ENCODE results near the gene JUNB. TPM values are rescaled to one million over a fixed set of nuclear protein-coding genes. Genes with fewer than 3 reads are reported as not detected.
"Not testable (repeated sequence)": the region's sequence is repeated elsewhere in the genome, so short reads cannot be mapped to it uniquely, and the experiment has no call there.

Gene JUNB
- total RNA-seq, 1 donor from 2014 or later: 84.4 TPM

- DNase-seq (ENCODE audit: low read depth): no peak
Measured at GRCh38 chr19:12802267-12803106, 11.2 kb downstream of the JUNB start.

- no peak for DNase-seq (ENCODE audit: low read depth)
Measured at GRCh38 chr19:12804051-12804450, 12.8 kb downstream of the JUNB start.

GRCh38 chr19:12806242-12807081, 15.2 kb downstream of the JUNB start, which contains the start of gene RNASEH2A:
Gene RNASEH2A, plus strand, starts transcription at chr19:12806584. Its CDS starts 90 bp downstream, at chr19:12806674.
- DNase-seq (ENCODE audit: low read depth): peak; percentile 90

GRCh38 chr19:12815088-12815487, 23.8 kb downstream of the JUNB start:
- DNase-seq (ENCODE audit: low read depth): no peak

- not testable (repeated sequence) for DNase-seq (ENCODE audit: low read depth)
Measured at GRCh38 chr19:12817188-12817587, 25.9 kb downstream of the JUNB start.

GRCh38 chr19:12817810-12818209, 26.5 kb downstream of the JUNB start:
- DNase-seq (ENCODE audit: low read depth): not testable (repeated sequence)

- DNase-seq (ENCODE audit: low read depth): no peak
Measured at GRCh38 chr19:12821761-12822160, 30.5 kb downstream of the JUNB start.

GRCh38 chr19:12825254-12826131, 34.2 kb downstream of the JUNB start:
- no peak for DNase-seq (ENCODE audit: low read depth)

GRCh38 chr19:12828494-12828893, 37.2 kb downstream of the JUNB start:
- DNase-seq (ENCODE audit: low read depth): no peak

GRCh38 chr19:12833418-12833737, 42.1 kb downstream of the JUNB start:
- DNase-seq (ENCODE audit: low read depth): no peak

- no peak for DNase-seq (ENCODE audit: low read depth)
Measured at GRCh38 chr19:12833738-12834565, 42.7 kb downstream of the JUNB start.

- DNase-seq (ENCODE audit: low read depth): no peak
Measured at GRCh38 chr19:12834566-12834943, 43.3 kb downstream of the JUNB start, which contains the start of gene RTBDN. Gene RTBDN, minus strand, starts transcription at chr19:12834579. Its CDS starts 4,600 bp downstream, at chr19:12829979.

- DNase-seq (ENCODE audit: low read depth): no peak
Measured at GRCh38 chr19:12834976-12835757, 43.9 kb downstream of the JUNB start.

- no peak for DNase-seq (ENCODE audit: low read depth)
Measured at GRCh38 chr19:12836529-12836863, 45.2 kb downstream of the JUNB start.

GRCh38 chr19:12837225-12837624, 45.9 kb downstream of the JUNB start:
- no peak for DNase-seq (ENCODE audit: low read depth)

GRCh38 chr19:12838182-12838885, 47.0 kb downstream of the JUNB start, which contains the start of gene MAST1:
Gene MAST1, plus strand, starts transcription at chr19:12838515. Its CDS starts 58 bp downstream, at chr19:12838573.
- peak; percentile 39 for DNase-seq (ENCODE audit: low read depth)

- no peak for DNase-seq (ENCODE audit: low read depth)
Measured at GRCh38 chr19:12838886-12839756, 47.8 kb downstream of the JUNB start.

Data from myocyte (in vitro differentiated cells).